Gastroesophageal sphincter (tissue), 4 donors: ENCODE measurements around the gene PPP6C. TPM values are rescaled to one million over a fixed set of nuclear protein-coding genes. Genes with fewer than 3 reads are reported as not detected.

Source experiments
- ATAC-seq: fragments of 150-250 bp; one replicate; pipeline ENCODE4 v1.9.1; 2016; ENCODE audit warnings: mild to moderate bottlenecking, moderate library complexity
- H3K27ac ChIP-seq, 4 donors: fragments of 200-600 bp; sonication (generic) in 3 of 4; 1 replicate in 3 of 4; 2 replicates in 1 of 4; pipeline ENCODE4 v1.5.1; 2016 to 2019
- H3K27me3 ChIP-seq: fragments of 200-600 bp; sonication (generic); one replicate; pipeline ENCODE4 v1.5.1; 2019
- H3K36me3 ChIP-seq, 2 donors: fragments of 200-600 bp; sonication (generic); one replicate each; pipeline ENCODE4 v1.5.1; 2019; ENCODE audit warnings: control low read depth in 1 of 2
- H3K4me1 ChIP-seq, 3 donors: fragments of 200-600 bp; sonication (generic); 1 replicate in 2 of 3; 2 replicates in 1 of 3; pipeline ENCODE4 v1.5.1; 2016 to 2019; ENCODE audit warnings: control low read depth in 2 of 3
- H3K4me3 ChIP-seq, 2 donors: fragments of 200-600 bp; sonication (generic); one replicate each; pipeline ENCODE4 v1.5.1; 2019; ENCODE audit warnings: mild to moderate bottlenecking in 1 of 2, moderate library complexity in 1 of 2
- H3K9me3 ChIP-seq, 3 donors: fragments of 200-600 bp; sonication (generic); one replicate each; pipeline ENCODE4 v1.5.1; 2017 to 2019; ENCODE audit warnings: control low read depth in 2 of 3
- CTCF ChIP-seq, 4 experiments: fragments of 200-600 bp in 2 of 4; fragments of 450-650 bp in 2 of 4; sonication (generic) in 1 of 4; IDR thresholded peaks; one replicate each; pipeline ENCODE4 v1.5.1; 2017 to 2019; ENCODE audit warnings: antibody characterized with exemption in 4 of 4, mild to moderate bottlenecking in 2 of 4, moderate library complexity in 2 of 4
- EP300 ChIP-seq: sonication (generic); formaldehyde crosslinking; IDR thresholded peaks from one replicate; pipeline ENCODE4 v1.6.1; 2017; ENCODE audit warnings: antibody characterized with exemption, mild to moderate bottlenecking
- POLR2A ChIP-seq, 2 donors: fragments of 450-650 bp; IDR thresholded peaks; one replicate each; pipeline ENCODE4 v1.6.1; 2017; ENCODE audit warnings: antibody characterized with exemption in 2 of 2, mild to moderate bottlenecking in 2 of 2, moderate library complexity in 1 of 2
- POLR2AphosphoS5 ChIP-seq: sonication (generic); formaldehyde crosslinking; IDR thresholded peaks from one replicate; pipeline ENCODE4 v1.6.1; 2017; ENCODE audit warnings: antibody characterized with exemption
- whole genome bisulfite sequencing, 2 donors: methylation state at CpG; one replicate each; pipeline ENCODE4 v1.1.5; 2018; ENCODE audit warnings: low coverage in 1 of 2; 5-methylcytosine and 5-hydroxymethylcytosine counted together
- total RNA-seq, 4 donors: library from RNA; depleted of rRNA; stranded (reverse); fragments of >200 nt; gene quantifications; one replicate each; pipeline ENCODE4 v1.1.0, GENCODE V29; 2016

PPP6C gene
- total RNA-seq, 4 donors from 2014 or later = 28.5 to 49.9 (median 38.0) TPM

GRCh38 chr9:125145425-125145824 lies 44.2 kb downstream of the PPP6C start:
- Histone ChIP-seq H3K4me1 (peaks cover 0 to 50% (median 3%) of the 10 kb centered on the region in 3 donors), H3K9me3 (no peaks in the 10 kb centered on the region), H3K27ac (no peak overlapping the region), H3K36me3 (peaks cover 4 to 16% of the 10 kb centered on the region in 2 donors), H3K27me3 (no peaks in the 10 kb centered on the region), H3K4me3 (no peak overlapping the region)
- 55 to 71% methylated on average over 2 to 3 of the region's 4 CpGs for WGBS, 2 donors
- no peak for ATAC-seq
- no peak for TF ChIP-seq POLR2AphosphoS5
- no peak for TF ChIP-seq POLR2A (IDR thresholded peaks at IDR 0.05)
- no peak for TF ChIP-seq CTCF (IDR thresholded peaks at IDR 0.05)
- TF ChIP-seq EP300 = no peak

GRCh38 chr9:125143377-125144090 lies 46.1 kb downstream of the PPP6C start, which contains the start of gene SCAI:
TSS of gene SCAI (minus strand) at chr9:125143528. CDS start at chr9:125143437, 91 bp downstream.
- H3K4me1 ChIP-seq = peaks cover 0 to 50% (median 3%) of the 10 kb centered on the region in 3 donors
- H3K4me3 ChIP-seq = peak within 1 kb of the TSS; percentile 84 to 96
- H3K9me3 ChIP-seq = no peaks in the 10 kb centered on the region
- WGBS, 2 donors = 0 to 6% methylated on average over 3 to 5 of the region's 46 CpGs
- peak; percentile 100 for ATAC-seq
- H3K27ac ChIP-seq = peak within 1 kb of the TSS; percentile 26 to 88 (median 85)
- peaks cover 0 to 15% of the 10 kb centered on the region in 2 donors for H3K36me3 ChIP-seq
- TF ChIP-seq POLR2A (IDR thresholded peaks at IDR 0.05) = peak in 1 of 2 donors; percentile 22
- TF ChIP-seq EP300 = no peak
- TF ChIP-seq POLR2AphosphoS5 = peak; percentile 25
- peak; percentile 98 to 100 (median 100) for TF ChIP-seq CTCF (IDR thresholded peaks at IDR 0.05)
- H3K27me3 ChIP-seq = no peaks in the 10 kb centered on the region

GRCh38 chr9:125142560-125143376 lies 46.8 kb downstream of the PPP6C start:
- Histone ChIP-seq H3K27ac (peak overlapping the region; percentile 26 to 88 (median 85)), H3K9me3 (no peaks in the 10 kb centered on the region), H3K36me3 (peaks cover 0 to 15% of the 10 kb centered on the region in 2 donors), H3K4me3 (peak overlapping the region; percentile 84 to 96), H3K4me1 (peaks cover 0 to 50% (median 3%) of the 10 kb centered on the region in 3 donors), H3K27me3 (no peaks in the 10 kb centered on the region)
- no peak for TF ChIP-seq POLR2A (IDR thresholded peaks at IDR 0.05)
- no peak for ATAC-seq
- WGBS, 2 donors = 4 to 5% methylated on average over 12 to 23 of the region's 54 CpGs

GRCh38 chr9:125141751-125142150 lies 47.9 kb downstream of the PPP6C start:
- 82 to 99% methylated on average over 4 of the region's 4 CpGs for WGBS, 2 donors
- no peak for TF ChIP-seq CTCF (IDR thresholded peaks at IDR 0.05)
- no peak for TF ChIP-seq POLR2AphosphoS5
- no peak for TF ChIP-seq EP300
- no peak for ATAC-seq
- peaks cover 0 to 44% (median 3%) of the 10 kb centered on the region in 3 donors for H3K4me1 ChIP-seq
- no peaks in the 10 kb centered on the region for H3K9me3 ChIP-seq
- H3K27me3 ChIP-seq = no peaks in the 10 kb centered on the region
- H3K36me3 ChIP-seq = peaks cover 0 to 15% of the 10 kb centered on the region in 2 donors
- H3K4me3 ChIP-seq = no peak overlapping the region
- H3K27ac ChIP-seq = no peak overlapping the region

GRCh38 chr9:125141251-125141650 lies 48.4 kb downstream of the PPP6C start:
- 75 to 77% methylated on average over 3 of the region's 3 CpGs for WGBS, 2 donors
- Histone ChIP-seq H3K9me3 (no peaks in the 10 kb centered on the region), H3K27ac (no peak overlapping the region), H3K27me3 (no peaks in the 10 kb centered on the region), H3K4me3 (no peak overlapping the region), H3K36me3 (peaks cover 0 to 15% of the 10 kb centered on the region in 2 donors), H3K4me1 (peaks cover 0 to 39% (median 3%) of the 10 kb centered on the region in 3 donors)
- no peak for ATAC-seq
- TF ChIP-seq EP300 (no peak), POLR2AphosphoS5 (no peak), CTCF (IDR thresholded peaks at IDR 0.05) (no peak), POLR2A (IDR thresholded peaks at IDR 0.05) (no peak)
